Cardiac muscle cell (in vitro differentiated cells and primary cell): ENCODE data around the gene ITPKB. TPM values are rescaled to one million over a fixed set of nuclear protein-coding genes. Genes with fewer than 3 reads are reported as not detected.

ENCODE experiments used
- DNase-seq, 2 donors: peaks; one replicate each; pipeline versions ENCODE4 v3.0.0 to v3.0.0-alpha.2; 2010 to 2017; ENCODE audit warnings: low read depth in 1 of 2, low spot score in 1 of 2
- H3K27ac ChIP-seq: fragments of 200-600 bp; sonication (generic); 2 replicates; pipeline ENCODE4 v1.5.1; 2016
- H3K27me3 ChIP-seq: fragments of 200-600 bp; sonication (generic); 2 replicates; pipeline ENCODE4 v1.6.0; 2016; ENCODE audit warnings: control low read depth
- H3K36me3 ChIP-seq: fragments of 200-600 bp; sonication (generic); 2 replicates; pipeline ENCODE4 v1.5.1; 2016; ENCODE audit warnings: control low read depth
- H3K4me1 ChIP-seq: fragments of 200-600 bp; sonication (generic); 2 replicates; pipeline ENCODE4 v1.8.1; 2017; ENCODE audit warnings: low read depth, mild to moderate bottlenecking, mixed run types
- H3K4me3 ChIP-seq: fragments of 200-600 bp; sonication (generic); 2 replicates; pipeline ENCODE4 v1.5.1; 2016; ENCODE audit warnings: mild to moderate bottlenecking
- H3K9me3 ChIP-seq: fragments of 200-600 bp; sonication (generic); 2 replicates; pipeline ENCODE4 v1.5.1; 2017; ENCODE audit warnings: low read depth, mild to moderate bottlenecking, control low read depth
- polyA plus RNA-seq: library from polyadenylated mRNA; unstranded; fragments of >200 nt; fragmentation: Nextera tagmentation; extraction: Ambion mirVana; gene quantifications from 2 replicates; pipeline ENCODE4 v1.2.1, GENCODE V29; 2016
- total RNA-seq: library from RNA; depleted of rRNA; stranded (reverse); fragments of >200 nt; gene quantifications from 2 replicates; pipeline ENCODE4 v1.2.3, GENCODE V29; 2016
- TF ChIP-seq, protein P1 (sequence below): IDR thresholded peaks from 2 replicates; pipeline ENCODE4 v1.5.1; 2012; ENCODE audit warnings: low read depth, mild to moderate bottlenecking, low read length

The ITPKB gene
- total and polyA plus RNA-seq, 2 experiments from 2014 or later: 3.8 to 12.0 TPM

DNA sequence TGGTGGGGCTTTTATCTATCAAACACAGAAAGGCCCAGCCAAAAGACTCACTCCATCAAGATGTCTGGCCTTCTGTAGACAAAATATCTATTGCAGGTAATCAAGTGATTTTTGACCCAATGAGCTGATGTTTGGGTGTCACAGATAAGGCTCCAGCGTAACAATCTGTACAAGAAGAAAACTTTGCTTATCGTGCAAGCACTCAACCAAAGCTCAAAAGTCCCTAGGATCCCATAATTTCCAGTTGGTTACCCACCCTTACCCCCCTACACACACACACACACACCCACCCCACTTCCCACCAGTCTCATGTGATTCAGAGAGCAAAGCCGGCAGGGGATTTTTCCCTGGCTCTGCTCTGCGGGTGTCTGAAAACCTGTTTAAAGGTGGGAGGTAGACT, 5.8 kb downstream of the ITPKB start:
- Histone ChIP-seq H3K36me3 (no peaks in the 10 kb centered on the region), H3K27ac (no peak overlapping the region), H3K4me1 (no peaks in the 10 kb centered on the region), H3K27me3 (peaks cover 45% of the 10 kb centered on the region), H3K9me3 (no peaks in the 10 kb centered on the region), H3K4me3 (no peak overlapping the region)
- TF ChIP-seq, protein P1, sequence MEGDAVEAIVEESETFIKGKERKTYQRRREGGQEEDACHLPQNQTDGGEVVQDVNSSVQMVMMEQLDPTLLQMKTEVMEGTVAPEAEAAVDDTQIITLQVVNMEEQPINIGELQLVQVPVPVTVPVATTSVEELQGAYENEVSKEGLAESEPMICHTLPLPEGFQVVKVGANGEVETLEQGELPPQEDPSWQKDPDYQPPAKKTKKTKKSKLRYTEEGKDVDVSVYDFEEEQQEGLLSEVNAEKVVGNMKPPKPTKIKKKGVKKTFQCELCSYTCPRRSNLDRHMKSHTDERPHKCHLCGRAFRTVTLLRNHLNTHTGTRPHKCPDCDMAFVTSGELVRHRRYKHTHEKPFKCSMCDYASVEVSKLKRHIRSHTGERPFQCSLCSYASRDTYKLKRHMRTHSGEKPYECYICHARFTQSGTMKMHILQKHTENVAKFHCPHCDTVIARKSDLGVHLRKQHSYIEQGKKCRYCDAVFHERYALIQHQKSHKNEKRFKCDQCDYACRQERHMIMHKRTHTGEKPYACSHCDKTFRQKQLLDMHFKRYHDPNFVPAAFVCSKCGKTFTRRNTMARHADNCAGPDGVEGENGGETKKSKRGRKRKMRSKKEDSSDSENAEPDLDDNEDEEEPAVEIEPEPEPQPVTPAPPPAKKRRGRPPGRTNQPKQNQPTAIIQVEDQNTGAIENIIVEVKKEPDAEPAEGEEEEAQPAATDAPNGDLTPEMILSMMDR: no peak
- DNase-seq: no peak

DNA sequence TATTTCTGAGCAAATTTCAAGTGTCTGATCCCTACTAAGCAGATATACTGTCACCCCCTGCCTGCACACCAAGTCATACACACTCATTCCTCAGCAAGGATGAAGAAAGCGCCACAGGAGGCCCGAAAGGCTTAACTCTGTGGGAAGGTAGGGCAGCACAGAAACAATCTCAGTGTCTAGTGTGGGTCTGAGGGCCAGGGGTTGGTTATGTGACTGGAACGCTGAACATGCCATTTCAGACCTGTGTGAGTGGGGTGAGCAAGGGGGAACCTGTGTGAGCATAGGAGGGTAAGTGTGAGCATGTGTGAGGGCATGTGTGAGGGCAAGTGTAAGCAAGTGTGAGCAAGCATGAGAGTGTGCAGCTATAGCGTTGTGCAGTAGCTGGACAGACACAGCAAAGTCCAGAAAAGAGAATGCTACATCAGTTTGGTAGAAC, 6.2 kb downstream of the ITPKB start:
- Histone ChIP-seq H3K4me3 (no peak overlapping the region), H3K27ac (no peak overlapping the region), H3K4me1 (no peaks in the 10 kb centered on the region), H3K27me3 (peaks cover 41% of the 10 kb centered on the region), H3K36me3 (no peaks in the 10 kb centered on the region), H3K9me3 (no peaks in the 10 kb centered on the region)
- TF ChIP-seq, protein P1: no peak
- DNase-seq: no peak

DNA sequence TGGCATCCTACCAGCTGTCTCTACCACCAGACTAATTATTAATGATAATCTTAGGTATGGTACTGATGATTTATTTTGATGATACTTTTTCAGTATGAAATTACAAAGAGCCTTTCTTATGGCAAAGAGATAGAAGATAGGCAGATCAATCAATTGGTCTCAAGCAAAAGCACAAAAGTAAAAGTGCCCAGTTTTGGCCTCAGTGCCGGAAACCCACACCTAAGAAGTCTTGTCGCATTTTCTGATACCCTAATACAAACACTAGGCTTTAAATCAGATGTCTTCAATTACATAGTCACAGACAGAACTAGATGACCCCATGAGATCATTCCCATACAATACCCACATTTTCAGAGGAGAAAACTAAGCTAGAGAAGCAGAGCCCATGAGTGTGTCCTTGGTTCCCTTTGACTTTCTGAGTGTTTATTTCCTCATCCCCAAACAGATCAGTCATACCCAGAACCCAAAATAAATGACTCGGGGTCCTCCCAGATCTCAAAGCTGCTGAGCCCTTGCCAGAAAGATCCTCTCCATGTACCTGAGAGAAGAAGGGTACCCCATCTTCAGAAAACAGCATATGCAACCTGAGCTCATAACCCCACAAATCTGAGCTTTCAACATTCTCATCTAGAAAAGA, 7.7 kb downstream of the ITPKB start:
- H3K27me3 ChIP-seq: peaks cover 26% of the 10 kb centered on the region
- no peaks in the 10 kb centered on the region for H3K4me1 ChIP-seq
- no peaks in the 10 kb centered on the region for H3K9me3 ChIP-seq
- no peak overlapping the region for H3K27ac ChIP-seq
- no peak overlapping the region for H3K4me3 ChIP-seq
- H3K36me3 ChIP-seq: no peaks in the 10 kb centered on the region
- TF ChIP-seq, protein P1: no peak
- no peak for DNase-seq

DNA sequence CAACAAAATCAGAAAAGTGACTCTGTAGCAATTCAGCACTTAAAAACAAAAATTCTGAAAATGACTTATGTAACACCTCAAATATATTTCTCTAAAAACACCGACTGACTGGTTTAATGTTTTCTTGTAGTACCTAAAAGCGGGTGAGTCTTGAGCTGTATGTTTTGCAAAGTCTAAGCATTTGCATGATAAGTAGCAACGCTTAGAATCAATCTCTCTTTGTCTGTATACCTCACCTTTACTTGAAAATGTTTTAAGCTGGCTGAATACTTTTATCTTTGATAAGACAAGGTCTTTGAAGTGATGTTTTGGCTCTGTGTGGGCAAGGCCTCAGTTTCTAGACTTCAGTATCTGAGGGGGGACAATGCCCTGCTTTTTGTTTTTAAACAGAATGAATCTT, 8.2 kb downstream of the ITPKB start:
- H3K27me3 ChIP-seq: peaks cover 20% of the 10 kb centered on the region
- no peak overlapping the region for H3K27ac ChIP-seq
- H3K36me3 ChIP-seq: no peaks in the 10 kb centered on the region
- TF ChIP-seq, protein P1: no peak
- no peak for DNase-seq
- H3K9me3 ChIP-seq: no peaks in the 10 kb centered on the region
- no peak overlapping the region for H3K4me3 ChIP-seq
- no peaks in the 10 kb centered on the region for H3K4me1 ChIP-seq

DNA sequence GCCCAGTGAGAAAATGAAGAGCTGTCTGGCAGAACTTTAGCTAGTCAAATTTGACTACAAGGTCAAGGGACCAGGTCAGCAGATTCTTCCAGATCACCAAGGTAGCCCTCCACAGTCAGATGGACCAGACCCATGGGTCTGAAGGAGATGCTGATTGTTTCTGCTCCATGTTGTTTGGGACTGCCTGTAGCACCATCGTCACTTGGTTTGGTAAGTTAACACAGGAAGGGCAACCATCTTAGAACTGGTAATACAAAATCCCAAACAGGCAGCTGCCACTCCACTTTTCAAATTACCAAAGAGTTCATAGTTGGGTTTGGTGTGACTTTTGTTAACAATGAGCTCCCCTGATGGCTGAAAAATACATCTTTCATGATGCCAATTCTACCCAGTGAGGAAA, 9.0 kb downstream of the ITPKB start:
- Histone ChIP-seq H3K36me3 (no peaks in the 10 kb centered on the region), H3K27me3 (peaks cover 13% of the 10 kb centered on the region), H3K4me3 (no peak overlapping the region), H3K27ac (no peak overlapping the region), H3K4me1 (no peaks in the 10 kb centered on the region), H3K9me3 (no peaks in the 10 kb centered on the region)
- TF ChIP-seq, protein P1: no peak
- no peak for DNase-seq
